SK-N-SH treated with all-trans-retinoic acid at 6 μM for 48 hours (cell line): ENCODE results near the gene FKBP3.

Source experiments
- ATAC-seq: fragments of 200-7000 bp; cut with Tn5 transposase; 3 replicates; pipeline ENCODE4 v1.9.1; 2020; ENCODE audit warnings: mild to moderate bottlenecking, moderate library complexity
- ARNTL ChIP-seq: fragments of 450-650 bp; formaldehyde crosslinking; IDR thresholded peaks from 2 replicates; pipeline ENCODE4 v1.5.0; 2020; ENCODE audit warnings: low read depth, mild to moderate bottlenecking, moderate library complexity, borderline replicate concordance
- BACH2 ChIP-seq: fragments of 250-450 bp; sonication (Bioruptor Pico); IDR thresholded peaks from 2 replicates; pipeline ENCODE4 v1.9.0; 2021; ENCODE audit warnings: mild to moderate bottlenecking, borderline replicate concordance
- CREB5 ChIP-seq: fragments of 250-450 bp; sonication (Bioruptor Pico); IDR thresholded peaks from 2 replicates; pipeline ENCODE4 v1.5.1; 2020; ENCODE audit warnings: low read depth, mild to moderate bottlenecking, moderate library complexity
- CSDC2 ChIP-seq: fragments of 250-450 bp; sonication (Bioruptor Pico); IDR thresholded peaks from 2 replicates; pipeline ENCODE4 v1.5.0; 2020; ENCODE audit warnings: mild to moderate bottlenecking, moderate library complexity
- CSRNP3 ChIP-seq: fragments of 250-450 bp; sonication (Bioruptor Pico); IDR thresholded peaks from 2 replicates; pipeline ENCODE4 v1.5.1; 2021; ENCODE audit warnings: mild to moderate bottlenecking, moderate library complexity
- ESRRG ChIP-seq: fragments of 250-450 bp; sonication (Bioruptor Pico); IDR thresholded peaks from 2 replicates; pipeline ENCODE4 v1.6.1; 2021; ENCODE audit warnings: mild to moderate bottlenecking
- GLIS3 ChIP-seq: fragments of 250-450 bp; sonication (Bioruptor Pico); IDR thresholded peaks from 2 replicates; pipeline ENCODE4 v1.5.0; 2020; ENCODE audit warnings: mild to moderate bottlenecking, moderate library complexity
- ISL1 ChIP-seq: fragments of 250-450 bp; sonication (Bioruptor Pico); IDR thresholded peaks from 2 replicates; pipeline ENCODE4 v2.1.2; 2022; ENCODE audit warnings: mild to moderate bottlenecking, moderate library complexity
- OSR1 ChIP-seq: fragments of 250-450 bp; sonication (Bioruptor Pico); IDR thresholded peaks from 2 replicates; pipeline ENCODE4 v1.8.0; 2022; ENCODE audit warnings: moderate library complexity, mild to moderate bottlenecking, inconsistent platforms
- PATZ1 ChIP-seq: fragments of 250-450 bp; sonication (Bioruptor Pico); IDR thresholded peaks from 2 replicates; pipeline ENCODE4 v1.8.0; 2020; ENCODE audit warnings: mild to moderate bottlenecking, moderate library complexity, borderline replicate concordance
- POU6F1 ChIP-seq: fragments of 250-450 bp; sonication (Bioruptor Pico); IDR thresholded peaks from 2 replicates; pipeline ENCODE4 v1.8.0; 2021; ENCODE audit warnings: low read depth, mild to moderate bottlenecking, moderate library complexity, borderline replicate concordance
- PPARA ChIP-seq: fragments of 250-450 bp; sonication (Bioruptor Pico); IDR thresholded peaks from 2 replicates; pipeline ENCODE4 v1.5.0; 2020; ENCODE audit warnings: mild to moderate bottlenecking, borderline replicate concordance
- RARB ChIP-seq: fragments of 250-450 bp; sonication (Bioruptor Pico); IDR thresholded peaks from 2 replicates; pipeline ENCODE4 v1.8.0; 2021; ENCODE audit warnings: mild to moderate bottlenecking, moderate library complexity
- SNAI2 ChIP-seq: fragments of 250-450 bp; sonication (Bioruptor Pico); IDR thresholded peaks from 2 replicates; pipeline ENCODE4 v1.5.0; 2020; ENCODE audit warnings: mild to moderate bottlenecking, moderate library complexity
- TCF4 ChIP-seq: fragments of 250-450 bp; sonication (Bioruptor Pico); IDR thresholded peaks from 2 replicates; pipeline ENCODE4 v1.8.0; 2021; ENCODE audit warnings: mild to moderate bottlenecking, moderate library complexity, borderline replicate concordance
- TOX ChIP-seq: fragments of 250-450 bp; sonication (Bioruptor Pico); IDR thresholded peaks from 2 replicates; pipeline ENCODE4 v1.8.0; 2021; ENCODE audit warnings: mild to moderate bottlenecking, moderate library complexity, borderline replicate concordance
- ZC3H10 ChIP-seq: fragments of 250-450 bp; sonication (Bioruptor Pico); IDR thresholded peaks from 2 replicates; pipeline ENCODE4 v1.5.1; 2021; ENCODE audit warnings: mild to moderate bottlenecking, moderate library complexity
- ZFP3 ChIP-seq: fragments of 250-450 bp; sonication (Bioruptor Pico); IDR thresholded peaks from 2 replicates; pipeline ENCODE4 v1.5.0; 2020; ENCODE audit warnings: mild to moderate bottlenecking, moderate library complexity
- ZFP30 ChIP-seq: fragments of 450-650 bp; formaldehyde crosslinking; IDR thresholded peaks from 2 replicates; pipeline ENCODE4 v1.5.0; 2022; ENCODE audit warnings: mild to moderate bottlenecking, moderate library complexity
- ZNF70 ChIP-seq: fragments of 450-650 bp; formaldehyde crosslinking; IDR thresholded peaks from 2 replicates; pipeline ENCODE4 v1.5.0; 2020; ENCODE audit warnings: mild to moderate bottlenecking, moderate library complexity
- ZNF8 ChIP-seq: fragments of 450-650 bp; formaldehyde crosslinking; IDR thresholded peaks from 2 replicates; pipeline ENCODE4 v1.5.0; 2020; ENCODE audit warnings: mild to moderate bottlenecking, moderate library complexity

Gene FKBP3

GRCh38 chr14:45125754-45126153 is 8.5 kb downstream of the FKBP3 start:
- ATAC-seq: no peak
- no peak for TF ChIP-seq SNAI2 (CRISPR knock-in tag)
- no peak for TF ChIP-seq ZNF8 (CRISPR knock-in tag)
- no peak for TF ChIP-seq ZC3H10 (CRISPR knock-in tag)
- TF ChIP-seq ZFP30 (CRISPR knock-in tag): no peak
- TF ChIP-seq ARNTL (CRISPR knock-in tag): no peak
- no peak for TF ChIP-seq POU6F1 (CRISPR knock-in tag)
- no peak for TF ChIP-seq ISL1
- no peak for TF ChIP-seq ZNF70 (CRISPR knock-in tag)

GRCh38 chr14:45123271-45123670 is 11.0 kb downstream of the FKBP3 start:
- no peak for ATAC-seq
- no peak for TF ChIP-seq ZNF70 (CRISPR knock-in tag)
- TF ChIP-seq ZC3H10 (CRISPR knock-in tag): no peak
- TF ChIP-seq CSDC2 (CRISPR knock-in tag): no peak
- no peak for TF ChIP-seq PPARA (CRISPR knock-in tag)
- TF ChIP-seq GLIS3 (CRISPR knock-in tag): no peak
- TF ChIP-seq BACH2: no peak
- TF ChIP-seq PATZ1 (CRISPR knock-in tag): no peak
- no peak for TF ChIP-seq OSR1 (CRISPR knock-in tag)
- TF ChIP-seq ZFP3 (CRISPR knock-in tag): no peak
- no peak for TF ChIP-seq ISL1
- TF ChIP-seq ESRRG (CRISPR knock-in tag): no peak
- no peak for TF ChIP-seq TOX
- TF ChIP-seq TCF4 (CRISPR knock-in tag): no peak
- TF ChIP-seq CREB5 (CRISPR knock-in tag): no peak
- no peak for TF ChIP-seq ARNTL (CRISPR knock-in tag)

GRCh38 chr14:45120096-45120495 is 14.2 kb downstream of the FKBP3 start:
- no peak for TF ChIP-seq CSDC2 (CRISPR knock-in tag)
- no peak for TF ChIP-seq PATZ1 (CRISPR knock-in tag)
- no peak for TF ChIP-seq CREB5 (CRISPR knock-in tag)
- TF ChIP-seq TCF4 (CRISPR knock-in tag): no peak
- no peak for TF ChIP-seq ZC3H10 (CRISPR knock-in tag)
- no peak for TF ChIP-seq ZFP3 (CRISPR knock-in tag)
- no peak for TF ChIP-seq PPARA (CRISPR knock-in tag)
- TF ChIP-seq ARNTL (CRISPR knock-in tag): no peak
- no peak for TF ChIP-seq TOX
- TF ChIP-seq ZFP30 (CRISPR knock-in tag): no peak
- TF ChIP-seq OSR1 (CRISPR knock-in tag): no peak
- TF ChIP-seq RARB (CRISPR knock-in tag): no peak
- no peak for TF ChIP-seq ISL1
- no peak for TF ChIP-seq GLIS3 (CRISPR knock-in tag)
- no peak for TF ChIP-seq ZNF70 (CRISPR knock-in tag)
- no peak for TF ChIP-seq CSRNP3 (CRISPR knock-in tag)
- no peak for TF ChIP-seq POU6F1 (CRISPR knock-in tag)
- TF ChIP-seq SNAI2 (CRISPR knock-in tag): no peak
- no peak for TF ChIP-seq ZNF8 (CRISPR knock-in tag)
- ATAC-seq: no peak
